Effector CD4-positive, alpha-beta T cell (primary cell): Measurements from ENCODE around the gene CREBBP.

ENCODE experiments used
- DNase-seq: peaks from one replicate; pipeline ENCODE4 v3.0.0-alpha.2; 2020

CREBBP gene

DNA sequence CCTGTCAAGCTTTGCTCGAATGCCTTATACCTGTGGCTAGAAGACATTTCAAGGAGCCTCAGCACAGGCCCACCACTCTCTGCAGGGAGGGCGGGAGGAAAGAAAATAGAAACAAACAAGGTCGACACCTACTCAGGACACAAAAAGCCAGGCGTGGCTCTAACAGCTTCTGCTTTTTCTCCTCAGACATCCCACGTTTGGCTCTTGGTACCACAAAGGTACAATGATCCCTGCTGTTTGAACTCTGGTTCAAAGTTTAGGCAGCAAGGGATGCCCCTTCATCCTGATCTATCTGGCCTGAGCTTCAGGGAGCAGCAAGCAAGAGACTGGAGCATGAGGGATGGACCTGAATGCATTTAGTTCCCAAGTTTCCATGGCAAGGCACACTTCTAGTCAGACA is 57.1 kb downstream of the CREBBP start:
- no peak for DNase-seq

DNA sequence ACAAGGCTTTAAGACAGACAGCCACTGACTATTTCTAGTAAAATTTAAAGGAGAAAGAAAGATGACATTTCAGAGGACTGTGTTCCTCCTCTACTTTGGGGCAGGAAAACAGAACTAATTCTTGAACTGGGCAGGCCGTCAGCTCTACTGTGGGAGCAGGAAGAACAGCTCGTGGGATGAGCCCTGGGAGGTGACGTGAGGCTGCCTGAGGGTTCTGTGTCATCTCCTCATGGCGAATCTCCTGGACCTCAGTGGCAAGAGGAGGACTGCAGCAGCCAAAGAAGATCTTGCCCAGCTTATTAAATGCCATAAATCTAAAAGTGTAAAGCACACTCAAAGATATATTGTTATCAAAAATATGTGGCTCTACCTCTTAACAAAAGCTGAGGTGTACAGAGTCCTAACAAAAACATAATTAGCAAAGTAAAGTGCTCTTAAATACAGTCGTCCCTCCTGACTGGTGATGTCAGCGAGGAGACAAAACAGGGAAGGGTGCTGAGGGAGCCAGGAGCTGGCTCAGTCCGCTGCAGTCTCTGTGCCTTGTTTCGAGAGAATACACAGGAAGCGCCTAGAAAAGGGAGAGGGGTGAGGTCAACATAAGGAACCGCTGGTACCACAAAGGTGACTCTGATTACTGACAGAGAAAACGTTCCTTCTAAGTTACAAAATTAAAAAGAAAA is 58.0 kb downstream of the CREBBP start:
- DNase-seq: no peak

DNA sequence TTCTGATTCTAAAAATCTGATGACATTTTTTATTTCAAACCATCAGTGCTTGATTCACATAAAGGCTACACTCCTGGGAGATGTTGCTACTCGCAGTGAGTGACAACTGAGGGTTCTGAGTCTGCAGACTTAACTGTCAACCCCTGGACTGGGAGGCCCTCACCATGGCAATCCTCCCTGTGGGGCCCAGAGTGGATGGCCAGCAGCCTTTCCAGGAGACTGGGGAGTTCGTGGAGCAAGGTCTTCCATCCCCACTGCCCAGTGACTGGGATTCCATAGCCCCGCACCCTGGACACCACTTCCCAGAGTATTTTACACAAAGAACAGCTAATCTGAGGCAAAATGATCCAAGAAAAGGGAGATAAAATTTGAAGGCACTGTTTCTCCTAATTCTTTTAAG is 59.3 kb downstream of the CREBBP start:
- DNase-seq: no peak

DNA sequence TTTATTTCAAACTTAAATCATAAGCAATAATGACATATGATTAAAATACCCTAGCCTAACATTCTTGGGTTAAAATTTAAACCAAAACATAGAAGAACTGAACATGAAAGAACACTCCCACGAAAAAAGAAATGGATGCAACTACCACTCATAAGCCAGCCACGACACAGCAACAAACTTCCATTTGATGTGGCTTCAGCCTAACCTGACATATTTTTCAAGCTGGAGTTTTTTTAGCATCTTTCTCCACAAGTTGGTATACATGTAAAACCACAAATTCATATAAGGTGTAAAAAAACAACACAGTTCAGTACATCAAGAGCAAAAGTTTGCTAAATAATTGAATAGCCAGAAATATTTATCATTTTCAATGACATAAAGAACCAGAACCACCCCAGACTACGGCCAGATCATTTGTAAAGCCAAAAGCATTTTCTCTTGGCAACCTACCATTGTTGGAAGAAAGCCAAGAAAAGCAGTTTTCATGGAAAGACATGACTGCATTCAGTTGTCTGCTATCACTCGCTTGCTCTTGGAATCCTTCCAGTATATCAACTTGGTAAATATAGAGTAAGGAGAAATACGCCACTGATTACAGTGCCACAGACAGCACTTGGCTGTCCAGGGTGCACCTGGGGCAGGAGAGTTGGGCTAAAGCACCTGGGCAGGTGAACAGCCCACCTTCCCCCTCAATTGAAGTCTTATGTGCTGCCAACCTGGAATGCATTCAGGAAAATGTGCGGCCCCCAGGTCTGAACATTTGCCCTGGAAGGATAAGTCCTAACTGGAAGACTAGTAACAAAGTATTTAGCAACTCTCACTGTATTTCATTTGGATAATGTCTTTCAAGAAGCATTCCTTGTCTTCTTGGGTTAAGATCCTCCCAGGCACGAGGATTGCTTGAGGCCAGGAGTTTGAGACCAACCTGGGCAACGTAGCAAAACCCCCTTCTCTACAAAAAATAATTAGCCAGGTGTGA is 60.5 kb downstream of the CREBBP start:
- no peak for DNase-seq

DNA sequence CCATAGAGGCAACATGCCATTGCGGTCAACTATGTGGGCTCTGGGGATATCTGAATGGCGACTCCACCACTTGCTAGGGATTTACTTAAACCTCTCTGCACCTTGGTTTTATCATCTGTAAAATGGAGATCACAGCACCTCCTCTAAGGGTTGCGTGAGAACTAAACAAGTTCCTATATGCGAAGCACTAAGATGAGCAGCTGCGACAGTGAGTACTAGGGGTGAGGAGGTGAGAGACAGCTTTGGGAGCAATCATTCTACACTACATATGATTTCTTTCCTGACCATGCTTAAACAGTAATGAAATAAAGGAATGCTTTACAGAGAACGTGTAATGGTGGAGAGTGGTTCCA is 61.4 kb downstream of the CREBBP start:
- DNase-seq: no peak

DNA sequence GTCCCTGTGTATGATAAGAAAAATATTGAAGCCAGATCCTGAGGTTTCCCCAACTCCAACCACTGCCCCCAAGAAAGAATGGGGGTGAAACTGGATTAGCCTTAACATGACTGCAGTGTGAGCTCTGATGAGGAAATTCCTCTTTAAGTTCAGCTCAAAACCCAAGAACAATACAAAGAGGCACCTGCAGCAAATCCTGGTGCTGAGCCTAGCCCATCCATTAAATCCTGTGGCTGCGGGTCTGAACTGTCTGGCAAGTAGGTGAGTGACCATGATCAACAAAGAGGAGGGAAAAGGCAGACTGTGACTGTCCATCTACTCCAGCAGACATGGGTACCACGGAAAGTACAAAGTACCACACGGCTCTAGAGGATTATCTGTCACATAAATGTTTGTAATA is 64.2 kb downstream of the CREBBP start:
- DNase-seq: no peak

DNA sequence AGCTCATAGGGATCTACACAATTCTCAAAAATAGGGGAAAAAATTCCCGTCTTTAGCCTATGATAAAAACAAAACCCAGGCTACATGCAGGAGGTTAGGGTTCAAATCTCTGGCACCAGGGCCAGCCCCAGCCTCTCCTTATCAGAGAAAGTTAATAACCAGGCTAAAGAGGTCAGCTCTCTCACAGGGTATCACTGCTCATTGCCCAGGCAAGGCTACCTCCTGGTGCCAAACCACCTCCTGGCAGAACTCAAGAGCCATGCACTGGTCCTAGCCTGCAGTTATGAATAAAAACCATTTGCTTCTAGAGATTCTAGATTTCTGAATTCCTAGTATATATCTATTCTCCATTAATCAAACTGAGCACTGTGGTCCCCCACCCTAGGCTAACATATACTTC is 65.8 kb downstream of the CREBBP start:
- no peak for DNase-seq

DNA sequence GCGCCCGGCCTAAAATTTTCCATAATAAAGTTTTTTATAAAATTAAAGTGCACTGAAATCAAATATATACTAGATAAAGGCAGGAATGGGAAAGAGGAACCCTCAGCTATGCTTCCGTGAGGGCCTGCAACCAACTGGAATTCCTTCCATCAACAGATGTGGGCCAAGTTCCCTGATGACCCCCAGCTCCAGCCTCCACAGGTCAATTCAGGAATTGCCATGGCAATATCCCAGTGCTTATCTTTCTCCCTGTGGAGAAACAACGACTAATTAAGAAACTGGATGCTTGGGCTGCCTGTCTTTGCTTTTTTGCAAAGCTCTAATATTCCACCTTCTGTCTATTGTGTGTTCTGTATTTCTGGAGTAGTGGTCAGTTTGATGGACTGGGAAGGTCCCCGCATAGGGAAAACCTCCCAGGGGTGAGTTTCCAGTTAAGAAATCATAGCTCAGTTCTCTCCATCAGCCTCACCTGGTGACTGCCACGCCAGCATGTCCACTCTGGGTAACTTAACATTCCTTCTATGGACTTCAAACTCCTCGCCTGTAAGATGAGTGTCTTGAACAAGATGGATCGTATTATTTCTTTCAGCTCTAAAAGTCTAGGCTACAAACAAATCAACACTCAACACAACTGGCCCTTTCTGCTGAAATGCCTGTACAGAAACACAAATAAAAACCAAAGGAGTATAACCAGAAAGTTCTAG is 67.9 kb downstream of the CREBBP start:
- DNase-seq: no peak

DNA sequence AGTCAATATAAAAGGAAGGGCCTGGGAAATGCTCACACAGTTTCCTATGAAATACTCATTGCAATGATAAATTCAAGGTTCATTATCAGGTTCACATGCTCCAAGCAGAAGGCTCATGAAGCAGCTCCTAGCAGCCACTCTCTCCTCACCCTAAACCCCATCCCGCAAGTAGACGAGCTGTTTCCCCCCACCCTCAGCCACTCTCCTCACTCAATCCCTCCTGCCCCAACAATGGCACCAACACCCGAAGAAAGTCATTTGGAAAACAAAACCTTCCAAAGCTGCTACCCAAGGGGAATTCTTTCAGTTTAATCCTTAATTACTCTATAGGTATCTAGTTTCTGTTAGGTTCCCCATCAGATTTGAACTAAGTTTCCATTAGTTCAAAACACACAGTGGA is 69.7 kb downstream of the CREBBP start:
- DNase-seq: no peak

DNA sequence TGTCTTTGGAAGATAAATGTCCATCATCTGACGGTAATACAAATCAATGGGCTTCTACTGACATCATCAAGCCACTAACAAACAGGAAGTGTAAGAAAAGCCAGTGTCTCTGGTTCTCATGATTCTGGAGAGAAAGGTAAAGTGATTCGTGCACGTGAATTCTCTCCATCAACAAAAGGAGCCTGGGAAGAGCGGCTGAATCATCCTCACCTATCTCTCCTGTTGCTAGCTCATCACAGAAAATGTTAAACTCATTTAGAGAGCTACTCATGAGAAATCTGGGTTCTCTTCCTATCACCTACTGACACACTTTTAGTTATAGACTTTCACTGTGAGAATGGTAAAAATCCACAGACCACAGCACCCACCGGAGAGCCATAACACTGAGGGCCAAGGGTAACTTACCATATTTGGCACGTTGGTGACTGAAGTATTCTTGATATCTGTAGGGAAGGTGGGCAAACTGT is 70.3 kb downstream of the CREBBP start:
- DNase-seq: no peak

DNA sequence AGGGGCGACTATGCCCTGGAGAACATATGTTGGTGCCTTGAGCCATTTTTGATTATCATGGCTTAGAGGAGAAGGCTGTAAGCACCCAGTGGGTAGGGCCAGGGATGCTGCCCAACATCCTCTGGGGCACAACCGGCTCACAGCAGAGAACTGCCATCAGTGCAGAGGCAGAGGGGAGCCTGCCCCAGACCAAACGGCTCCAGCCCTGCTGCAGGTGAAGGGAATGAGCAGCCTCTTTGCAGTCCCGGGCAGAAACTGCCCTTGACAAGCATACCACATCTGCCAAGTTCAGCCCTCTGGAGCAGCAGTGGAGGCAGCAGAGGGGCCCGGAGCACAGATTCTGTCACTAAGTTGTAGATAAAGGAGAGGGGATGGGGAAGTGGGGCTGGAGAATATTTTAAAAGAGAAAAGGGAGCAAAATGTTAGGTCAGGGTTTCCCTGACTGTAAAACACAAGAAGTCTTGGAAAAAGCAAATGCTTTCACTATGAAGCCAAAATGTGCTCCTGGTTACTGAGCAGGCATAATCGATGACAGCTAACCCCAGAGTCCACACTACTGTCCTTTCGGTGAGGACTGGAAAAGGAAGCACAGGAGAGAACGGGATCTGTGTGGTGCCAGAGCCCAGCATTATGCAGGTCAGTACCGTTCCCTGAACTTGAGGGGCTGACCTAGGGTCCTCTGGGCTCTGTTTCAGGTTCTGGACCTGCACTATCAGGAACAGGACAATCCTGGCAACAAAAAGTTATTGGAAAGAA is 72.0 kb downstream of the CREBBP start:
- DNase-seq: no peak

DNA sequence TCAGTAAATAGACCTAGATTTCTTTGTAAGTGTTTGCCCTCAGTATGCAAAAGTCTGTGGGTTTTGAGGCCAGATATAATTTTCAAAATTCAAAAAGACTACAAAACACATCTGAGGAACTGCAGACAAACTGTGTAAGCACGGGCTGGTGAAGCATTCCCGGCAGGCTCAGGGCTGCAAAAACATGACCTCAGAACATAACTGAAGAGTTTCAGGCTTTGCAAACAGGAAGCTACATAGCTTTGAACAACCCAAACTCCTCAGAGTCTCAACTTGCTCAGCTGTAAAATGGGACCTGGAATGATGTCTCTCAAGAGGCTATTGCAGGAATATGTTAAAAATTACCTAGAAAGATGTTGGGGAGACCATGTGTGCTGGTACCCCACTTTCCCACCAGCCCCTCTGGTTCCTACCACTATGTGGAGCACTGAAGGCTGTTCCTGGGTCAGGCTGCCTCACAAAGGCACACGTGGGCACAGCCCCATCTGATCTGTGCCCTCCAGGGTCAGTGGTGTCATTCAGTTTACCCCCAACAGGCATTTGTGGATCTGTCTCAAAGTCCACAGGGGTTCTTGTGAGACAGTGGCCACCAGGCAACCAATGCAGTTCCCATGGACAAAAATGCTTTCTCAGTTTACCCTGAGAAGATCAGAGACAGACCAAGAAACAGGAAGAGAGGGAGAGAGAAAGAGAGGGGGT is 72.9 kb downstream of the CREBBP start:
- no peak for DNase-seq

DNA sequence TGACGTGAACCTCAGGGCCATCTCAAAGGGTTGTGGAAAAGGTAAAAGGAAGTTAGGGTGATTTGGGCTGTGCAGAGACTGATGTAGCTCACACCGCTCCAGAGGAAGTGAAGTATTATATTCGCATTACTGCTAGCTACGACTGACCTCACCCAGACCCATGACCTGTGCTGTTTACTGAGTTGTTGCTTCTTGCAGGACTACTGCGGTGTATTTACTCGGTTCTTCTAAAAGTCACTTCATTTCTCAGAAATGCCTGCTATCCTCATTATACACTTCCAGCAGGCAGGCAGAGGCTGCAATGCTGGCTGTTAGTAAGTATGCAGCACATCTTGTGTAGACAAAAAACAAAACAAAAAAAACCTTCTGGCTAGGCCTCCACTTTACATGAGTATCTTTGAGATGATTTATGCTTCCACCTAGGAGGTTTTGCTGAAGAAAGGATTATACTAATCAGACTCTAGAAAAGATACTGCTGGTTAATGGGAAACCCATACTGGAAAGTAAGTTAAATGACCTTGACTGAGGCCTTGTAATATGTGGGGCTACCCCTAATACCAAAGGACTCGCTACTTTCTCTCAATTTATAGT is 76.0 kb downstream of the CREBBP start:
- no peak for DNase-seq

DNA sequence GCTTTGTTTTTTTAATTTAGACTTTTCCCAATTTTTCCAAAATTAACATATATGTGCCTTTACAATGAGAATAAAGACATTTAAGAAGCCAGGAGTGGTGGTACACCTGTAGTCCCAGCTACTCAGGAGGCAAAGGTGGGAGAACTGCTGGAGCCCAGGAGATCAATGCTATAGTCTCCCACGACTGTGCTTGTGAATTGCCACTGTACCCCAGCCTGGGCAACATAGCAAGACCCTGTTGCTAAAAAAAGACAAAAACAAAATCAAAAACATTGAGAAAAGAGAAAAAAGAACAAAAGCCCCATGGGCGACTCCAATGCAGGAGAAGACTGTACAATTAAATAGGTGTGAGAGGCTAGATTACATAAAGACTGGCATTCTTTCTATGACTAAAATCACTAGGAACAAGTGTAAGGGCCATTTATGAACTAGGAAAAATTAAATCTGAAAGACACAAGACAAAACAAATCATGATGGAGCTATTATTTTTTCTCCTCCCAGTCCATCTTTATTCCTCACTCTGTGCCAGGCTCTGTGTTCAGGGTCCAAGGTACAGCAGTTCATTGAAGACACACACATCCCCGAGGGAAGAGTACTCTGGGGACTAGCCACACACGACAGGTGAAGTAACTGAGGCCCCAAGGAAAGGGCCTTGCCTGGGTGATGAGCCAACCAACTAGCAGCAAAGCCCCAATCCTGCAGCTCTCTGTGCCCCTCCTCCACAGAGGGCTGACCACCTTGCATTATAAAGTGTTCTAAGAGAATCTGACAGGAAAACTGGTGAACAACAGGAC is 79.8 kb downstream of the CREBBP start:
- DNase-seq: no peak

DNA sequence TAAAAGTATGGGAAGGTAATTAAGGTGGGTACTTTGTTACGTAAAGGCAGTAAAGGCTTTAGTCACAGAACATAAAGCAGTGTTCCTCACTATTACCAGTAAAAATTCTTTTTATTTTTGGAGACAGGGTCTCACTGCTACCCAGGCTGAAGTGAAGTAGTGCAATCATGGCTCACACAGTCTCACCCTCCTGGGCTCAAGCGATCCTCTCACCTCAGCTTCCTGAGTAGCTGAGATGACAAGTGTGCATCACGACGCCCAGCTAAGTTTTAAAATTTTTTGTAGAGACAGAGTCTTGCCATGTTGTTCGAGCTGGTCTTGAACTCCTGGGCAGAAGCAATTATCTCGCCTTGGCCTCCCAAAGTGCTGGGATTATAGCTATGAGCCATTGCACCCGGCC is 80.5 kb downstream of the CREBBP start:
- no peak for DNase-seq

DNA sequence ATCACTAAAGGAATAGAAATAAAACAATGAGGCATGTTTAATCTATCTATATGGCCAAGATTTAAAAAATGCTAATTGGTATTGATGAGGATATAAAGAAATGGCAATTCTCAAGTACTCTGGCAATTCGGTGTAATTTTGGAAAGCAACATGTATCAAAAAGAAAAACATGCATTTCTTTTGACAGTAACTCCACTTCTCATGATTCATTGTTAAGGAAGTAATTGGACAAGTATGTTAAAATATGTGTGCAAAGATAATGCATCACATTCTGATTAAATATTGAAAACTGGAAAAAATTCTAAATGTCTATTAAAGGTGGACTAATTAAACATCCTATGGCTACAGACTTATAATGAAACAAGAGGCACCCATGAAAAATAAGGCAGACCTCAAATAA is 81.2 kb downstream of the CREBBP start:
- no peak for DNase-seq

DNA sequence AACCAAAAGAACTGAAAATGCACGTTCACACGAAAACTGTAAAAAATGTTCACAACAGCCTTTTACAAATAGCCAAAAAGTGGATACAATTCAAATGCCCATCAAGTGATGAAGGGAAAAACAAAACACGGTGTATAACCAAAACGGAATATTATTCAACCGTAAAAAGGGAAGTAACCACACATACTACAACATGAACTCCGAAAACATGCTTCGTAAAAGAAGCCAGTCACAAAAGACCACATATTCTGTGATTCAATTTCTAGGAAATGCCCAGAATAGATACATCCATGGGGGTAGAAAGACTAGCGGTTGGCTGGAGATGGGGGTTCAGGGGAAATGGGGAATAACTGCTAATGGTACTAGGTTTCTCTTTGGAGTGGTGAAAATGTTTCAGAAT is 81.7 kb downstream of the CREBBP start:
- no peak for DNase-seq

DNA sequence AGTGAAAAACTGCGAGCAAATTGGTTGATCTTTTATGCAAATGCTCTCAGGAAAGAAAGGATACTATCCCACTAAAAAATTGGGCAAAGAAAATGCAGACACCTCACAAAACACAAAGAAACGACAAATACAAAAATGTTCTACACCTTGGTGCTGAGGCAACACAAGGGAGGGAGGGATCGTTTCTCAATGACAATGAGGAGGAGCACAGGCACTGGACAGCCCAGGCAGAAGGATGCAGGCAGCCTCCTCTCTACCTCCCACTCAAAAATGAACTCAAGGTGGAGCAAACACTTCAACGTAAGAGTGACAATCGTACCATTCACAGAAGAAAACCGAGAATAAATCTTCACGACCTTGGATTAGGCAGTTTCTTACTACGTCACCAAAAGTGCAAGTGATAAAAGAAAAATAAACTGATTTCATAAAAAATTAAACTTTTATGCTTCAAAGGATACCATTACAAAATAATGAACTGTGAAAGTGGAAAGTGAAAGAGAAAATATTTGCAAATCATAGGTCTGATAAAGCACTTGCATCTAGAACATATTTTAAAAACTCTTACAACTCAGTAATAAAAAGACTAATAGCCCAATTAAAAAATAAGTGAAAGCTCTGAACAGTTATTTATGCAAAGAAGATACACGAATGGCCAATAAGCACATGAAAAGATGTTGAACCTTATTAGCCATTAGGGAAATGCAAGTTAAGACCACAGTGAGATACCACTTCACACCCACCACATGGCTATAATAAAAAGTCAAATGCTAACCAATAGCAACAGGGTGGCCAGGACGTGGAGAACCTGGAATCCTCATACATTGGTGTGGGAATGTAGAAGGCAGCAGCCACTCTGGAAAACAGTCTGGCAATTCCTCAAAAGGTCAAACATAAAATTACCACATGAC is 82.4 kb downstream of the CREBBP start:
- DNase-seq: no peak

DNA sequence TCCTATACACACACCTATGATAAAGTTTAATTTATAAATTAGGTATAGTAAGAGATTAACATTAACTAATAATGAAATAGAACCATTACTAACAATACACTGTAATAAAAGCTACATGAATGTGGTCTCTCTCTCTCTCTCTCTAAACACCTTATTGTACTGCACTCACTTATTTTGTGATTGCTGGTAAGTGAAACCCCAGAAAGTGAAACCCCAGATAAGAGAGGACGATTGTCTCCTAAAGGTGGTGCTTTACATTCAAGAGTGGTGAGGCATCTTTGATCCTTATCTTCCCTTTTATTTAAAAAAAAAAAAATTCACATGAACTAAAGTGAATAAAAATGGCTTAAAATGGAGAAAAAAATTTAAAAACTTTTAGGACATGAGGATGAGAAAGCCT is 83.0 kb downstream of the CREBBP start:
- no peak for DNase-seq

DNA sequence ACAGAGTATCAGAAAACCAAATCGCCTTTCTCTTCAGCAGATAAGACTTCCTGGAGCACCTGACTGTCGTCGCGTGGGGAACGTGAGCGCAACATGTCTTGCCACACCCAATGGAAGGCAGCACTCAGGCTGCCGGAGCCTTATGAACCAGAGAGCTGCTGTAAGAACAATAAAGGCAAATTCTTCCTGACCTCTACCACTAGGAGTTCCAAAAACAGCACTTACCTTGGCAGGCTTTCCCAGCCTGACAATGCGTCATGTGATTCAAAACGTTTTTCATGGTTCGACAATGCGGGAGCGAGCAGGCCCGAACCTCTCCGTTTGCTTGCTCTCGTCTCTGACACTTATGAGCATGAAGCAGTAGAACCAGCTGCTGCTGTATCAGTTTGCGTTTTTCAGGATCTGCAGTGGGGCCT is 87.3 kb downstream of the CREBBP start:
- DNase-seq: no peak
